T-helper 22 cell (primary cell): Measurements from ENCODE around the gene KRR1.

Source experiments
- DNase-seq: peaks from one replicate; pipeline ENCODE4 v3.0.0-alpha.2; 2020; ENCODE audit warnings: low read depth

Gene KRR1

DNA sequence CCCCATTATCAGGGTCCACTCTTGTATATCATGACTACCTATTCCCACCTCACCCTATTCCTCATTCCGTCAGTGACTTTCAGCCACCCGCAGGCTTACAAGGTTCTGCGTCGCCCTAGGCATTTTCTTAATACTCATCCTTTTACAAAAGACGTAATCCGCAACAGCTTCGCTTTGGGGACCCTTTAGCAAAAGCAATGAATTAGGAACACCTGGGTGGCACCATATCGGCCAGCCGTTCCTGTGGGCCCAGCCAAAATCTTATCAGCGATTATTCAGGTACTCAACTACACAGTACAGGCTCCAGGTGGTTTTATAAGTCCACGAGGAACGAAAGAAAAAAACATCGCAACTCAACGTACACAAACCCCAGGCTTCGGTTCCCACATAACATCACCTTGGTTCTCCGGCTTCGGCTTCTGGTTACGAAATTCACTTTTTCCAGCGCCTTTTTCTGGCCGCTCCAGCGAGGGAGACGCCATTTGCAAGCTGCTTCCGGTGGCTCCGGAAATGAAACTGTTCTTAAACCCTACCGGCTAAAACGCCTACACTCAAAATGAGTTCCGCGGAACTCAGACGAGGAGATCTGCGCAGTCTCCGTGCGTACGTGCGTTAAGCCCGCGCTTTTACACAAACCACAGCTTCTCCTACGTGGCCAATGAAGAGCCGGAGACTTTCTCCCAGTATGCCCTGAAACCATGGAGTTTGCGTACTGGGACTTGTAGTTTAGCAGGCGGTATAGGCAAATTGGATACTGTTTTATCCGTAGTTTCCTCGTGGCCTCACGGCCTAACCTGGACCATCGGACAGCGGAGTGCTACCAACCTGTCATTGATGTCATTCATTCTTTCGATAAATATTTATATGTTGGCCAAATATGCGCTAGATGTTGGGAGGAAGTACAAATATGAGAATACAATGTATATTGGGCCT is at the start of gene KRR1:
TSS of gene KRR1 (minus strand) at position 494 of the 933 bp plus-strand sequence. CDS start at position 482, 12 bp downstream.
- peak; percentile 80 for DNase-seq

DNA sequence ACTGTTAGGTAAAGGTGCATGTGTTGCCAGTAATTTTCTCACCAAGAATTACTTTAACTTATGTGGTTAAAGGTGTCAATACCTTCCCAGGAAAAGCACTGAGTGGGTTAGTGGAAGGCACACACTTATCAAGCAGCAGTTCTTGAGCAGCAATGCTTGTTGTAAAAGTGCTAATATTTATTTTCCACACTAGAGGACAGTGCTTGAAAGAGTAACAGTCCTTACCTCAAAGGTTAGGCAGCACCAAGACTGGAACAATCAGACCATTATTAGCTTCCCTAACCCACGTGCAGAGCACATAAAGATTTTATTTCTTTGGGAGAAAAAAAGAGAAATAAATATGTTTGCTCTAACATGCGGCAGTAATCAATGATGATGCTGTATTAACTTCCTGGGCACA is 48.8 kb upstream of the KRR1 start:
- DNase-seq = no peak

DNA sequence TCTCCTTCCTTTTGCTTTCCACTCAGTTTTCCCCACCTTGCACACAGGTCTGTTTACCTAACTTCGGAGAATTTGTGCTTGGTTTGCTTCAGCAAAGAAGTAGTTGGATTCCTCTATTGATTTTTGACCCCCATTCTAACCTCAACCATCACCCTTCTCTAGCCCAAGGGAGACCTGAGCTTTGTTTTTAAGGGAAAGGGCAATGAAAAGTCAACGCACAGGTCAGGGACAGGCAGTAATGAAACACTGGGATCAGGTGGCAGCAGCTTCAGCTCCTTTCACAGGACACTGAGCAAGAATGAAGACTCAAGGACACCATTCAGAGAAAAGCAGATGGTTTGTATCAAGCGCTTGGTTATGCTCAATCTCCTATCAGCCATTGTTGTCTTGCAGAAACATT is 46.9 kb upstream of the KRR1 start:
- no peak for DNase-seq

DNA sequence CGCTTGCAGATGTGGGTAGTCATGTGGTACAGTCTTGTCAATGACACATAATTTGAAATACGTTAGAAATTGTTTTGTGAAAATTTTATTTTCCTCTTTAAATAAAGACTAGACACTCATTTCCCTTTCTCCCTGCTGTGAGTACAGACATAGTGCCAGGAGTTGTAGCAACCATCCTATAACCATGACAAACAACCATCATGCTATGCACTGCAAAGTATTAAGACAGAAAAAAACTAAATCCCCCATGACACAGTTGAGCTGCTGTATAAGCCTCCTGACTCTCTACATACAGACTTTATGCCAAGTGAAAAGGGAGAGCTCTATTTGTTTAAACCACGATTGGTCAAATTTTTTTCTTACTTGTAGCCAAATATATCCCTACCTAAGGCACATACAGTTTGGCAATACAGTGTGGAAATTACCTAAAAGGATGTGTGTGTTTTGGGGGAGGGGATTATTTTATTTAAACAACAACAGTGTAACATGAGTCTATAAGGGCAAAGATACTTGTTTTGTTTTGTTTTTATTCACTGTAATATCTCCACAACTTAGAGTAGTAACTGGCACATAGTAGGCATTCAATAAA is 45.0 kb upstream of the KRR1 start:
- DNase-seq = no peak

- DNase-seq = no peak
Measured at GRCh38 chr12:75554556-75554880, 43.1 kb upstream of the KRR1 start.

DNA sequence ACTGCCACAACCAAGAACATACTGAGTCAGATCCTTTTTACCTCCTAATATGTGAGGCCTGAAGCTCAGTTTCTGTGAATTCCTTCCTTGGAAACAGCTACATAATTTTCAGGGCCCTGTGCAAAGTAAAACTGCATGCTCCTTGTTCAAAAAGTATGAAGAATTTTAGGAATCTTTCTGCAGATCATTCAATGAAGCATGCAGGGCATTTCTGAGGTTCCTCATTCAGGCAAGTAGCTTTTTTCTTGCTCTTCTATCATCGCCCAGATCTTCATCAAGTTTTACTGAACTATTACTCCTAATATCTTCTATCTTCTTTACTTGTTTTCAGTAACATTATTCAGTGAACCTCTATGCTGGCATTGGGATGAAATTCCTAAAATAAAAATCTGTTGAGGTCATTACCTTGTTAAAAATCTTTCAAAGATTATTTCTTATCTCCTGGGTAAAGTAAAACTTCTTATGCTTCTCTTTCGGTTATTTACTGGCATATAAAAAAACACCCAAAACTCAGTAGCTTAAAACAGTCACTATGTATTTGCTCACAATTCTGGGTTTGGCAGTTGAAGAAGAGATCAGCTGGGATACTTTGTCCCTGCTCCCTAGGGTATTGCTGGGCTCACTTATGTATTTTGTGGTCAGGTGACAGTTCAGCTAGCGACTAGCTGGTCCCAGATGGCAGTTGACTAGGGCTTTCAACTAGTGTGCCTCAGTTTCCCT is 42.6 kb upstream of the KRR1 start:
- DNase-seq = no peak

GRCh38 chr12:75553398-75553797 is 42.0 kb upstream of the KRR1 start:
- no peak for DNase-seq

DNA sequence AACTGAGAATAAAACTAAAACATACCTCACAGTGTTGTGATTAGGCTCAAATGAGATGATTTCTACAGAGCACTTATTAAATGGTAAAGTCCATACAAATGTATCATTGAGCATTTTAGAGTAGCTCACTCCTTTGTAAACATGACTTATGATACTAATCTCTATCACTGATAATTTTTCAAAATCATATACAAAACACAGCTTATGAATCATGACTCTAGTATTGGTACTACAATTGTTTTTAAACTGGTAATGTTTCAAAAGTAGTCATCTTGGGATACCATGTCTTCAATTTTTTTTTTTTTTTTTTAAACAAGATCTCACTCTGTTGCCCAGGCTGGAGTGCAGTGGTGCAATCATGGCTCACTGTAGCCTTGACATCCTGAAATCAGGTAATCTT is 40.1 kb upstream of the KRR1 start:
- DNase-seq = no peak

DNA sequence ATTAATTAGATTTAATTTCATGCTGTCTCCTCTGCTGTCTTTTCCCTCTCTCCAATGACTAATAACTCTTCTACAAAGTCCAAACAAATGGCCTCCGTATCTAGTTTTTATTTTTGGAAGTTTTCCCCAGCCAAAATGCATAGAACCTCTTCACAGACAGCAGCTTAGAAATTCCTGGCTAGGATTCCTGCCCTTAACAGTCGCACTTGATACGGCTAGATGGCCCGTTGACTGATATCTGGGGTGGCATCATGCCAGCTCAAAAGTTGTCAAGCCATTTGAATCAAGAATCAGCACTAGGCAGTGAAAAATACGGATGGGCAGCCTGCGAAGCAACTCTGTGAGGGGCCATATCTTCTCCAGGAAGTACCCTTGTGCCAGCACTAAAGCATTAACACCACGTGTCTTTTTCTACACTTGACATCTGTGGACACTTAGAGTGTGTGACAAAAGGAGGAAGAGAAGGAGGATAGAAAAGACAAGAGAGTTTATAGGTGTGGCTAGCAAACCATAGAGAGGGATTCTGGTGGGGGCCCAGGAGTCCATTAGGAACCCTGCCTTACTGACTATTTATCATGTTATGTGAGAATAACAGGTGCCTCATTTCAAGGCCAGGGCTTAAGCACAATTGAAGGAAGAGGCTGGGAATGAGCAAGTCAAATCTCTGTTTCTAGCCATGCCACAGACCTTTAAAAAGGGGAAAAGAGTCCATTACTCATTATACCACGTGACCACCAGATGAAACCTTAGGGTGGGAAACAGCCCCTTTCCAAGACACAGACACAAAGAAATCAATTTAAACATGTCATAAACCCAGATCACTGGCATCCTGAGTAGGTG is 39.2 kb upstream of the KRR1 start:
- no peak for DNase-seq

- no peak for DNase-seq
Measured at GRCh38 chr12:75549989-75550388, 38.6 kb upstream of the KRR1 start.

GRCh38 chr12:75548879-75549278 is 37.5 kb upstream of the KRR1 start:
- no peak for DNase-seq

- DNase-seq = no peak
Measured at GRCh38 chr12:75545636-75546035, 34.2 kb upstream of the KRR1 start.

- no peak for DNase-seq
Measured at GRCh38 chr12:75543529-75543928, 32.1 kb upstream of the KRR1 start.

- DNase-seq = no peak
Measured at GRCh38 chr12:75542942-75543341, 31.5 kb upstream of the KRR1 start.

DNA sequence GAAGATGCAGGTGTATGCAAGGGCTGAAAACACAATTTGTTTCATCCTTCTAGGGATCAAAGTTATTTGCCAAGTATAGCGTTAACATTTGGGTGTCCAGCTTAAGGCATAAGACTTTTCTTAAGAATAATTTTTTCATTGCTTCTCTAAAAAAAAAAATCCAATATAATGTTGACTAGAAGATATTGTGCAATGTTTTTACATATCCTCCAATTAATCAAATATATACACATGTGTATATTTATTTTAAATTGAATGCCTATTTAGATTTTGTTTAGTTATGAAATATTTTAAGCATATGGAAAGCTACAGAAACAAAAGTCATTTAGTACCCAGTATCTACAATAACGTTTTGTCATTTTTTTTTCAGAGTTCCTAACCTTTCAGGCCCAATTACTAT is 28.5 kb upstream of the KRR1 start:
- DNase-seq = no peak

DNA sequence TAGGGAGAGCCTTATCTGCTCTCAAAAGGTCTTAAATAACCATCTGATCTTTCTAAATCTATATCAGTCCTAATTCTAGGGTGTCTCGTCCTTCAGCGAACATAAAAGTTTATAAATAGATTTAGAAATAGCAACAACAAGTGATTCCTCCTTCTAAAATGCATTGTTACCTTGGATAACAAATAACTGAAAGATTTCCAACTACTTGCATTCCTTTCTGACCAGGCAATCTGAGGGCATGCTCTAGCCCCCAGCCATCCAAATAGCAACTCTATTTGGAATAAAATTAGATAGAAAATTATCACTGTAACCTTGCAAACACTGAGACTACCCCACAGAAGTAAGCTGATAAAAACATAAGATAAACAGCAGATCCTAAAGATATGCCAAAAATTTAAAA is 21.8 kb upstream of the KRR1 start:
- DNase-seq = no peak

GRCh38 chr12:75529826-75530225 is 18.4 kb upstream of the KRR1 start:
- no peak for DNase-seq

DNA sequence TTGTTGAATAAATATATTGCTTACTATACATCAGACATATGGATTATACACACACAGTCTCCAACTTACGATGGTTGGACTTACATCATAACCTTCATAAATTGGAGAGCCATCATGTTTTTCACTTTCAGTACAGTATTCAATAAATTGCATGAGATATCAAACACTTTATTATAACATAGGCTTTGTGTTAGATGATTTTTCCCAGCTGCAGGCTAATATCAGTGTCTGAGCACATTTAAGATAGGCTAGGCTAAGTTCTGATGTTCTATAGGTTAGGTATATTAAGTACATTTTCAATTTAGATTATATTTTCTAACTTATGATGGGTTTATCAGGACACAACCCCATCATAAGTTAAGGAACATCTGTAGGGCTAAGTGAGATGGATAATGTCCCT is 17.9 kb upstream of the KRR1 start:
- DNase-seq = no peak

- no peak for DNase-seq
Measured at GRCh38 chr12:75528692-75529091, 17.3 kb upstream of the KRR1 start.

DNA sequence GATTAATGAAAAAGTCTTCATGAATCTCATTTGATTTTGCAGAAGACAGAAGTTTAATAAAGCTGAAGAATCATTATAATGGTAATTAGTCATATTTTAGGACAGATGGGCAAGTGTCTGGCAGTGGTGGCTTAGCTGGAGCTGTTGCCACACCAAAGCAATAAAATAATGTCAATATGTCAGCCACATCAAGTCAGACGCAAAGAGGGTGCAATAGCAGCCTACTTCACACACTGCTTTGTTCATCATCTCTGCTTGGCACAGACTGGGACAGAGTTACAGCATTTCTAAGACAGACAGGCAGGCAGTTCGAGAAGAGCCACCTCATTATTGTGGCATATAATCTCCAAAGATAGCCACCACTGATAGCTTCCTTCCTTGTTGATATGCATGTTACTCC is 16.9 kb upstream of the KRR1 start:
- no peak for DNase-seq

DNA sequence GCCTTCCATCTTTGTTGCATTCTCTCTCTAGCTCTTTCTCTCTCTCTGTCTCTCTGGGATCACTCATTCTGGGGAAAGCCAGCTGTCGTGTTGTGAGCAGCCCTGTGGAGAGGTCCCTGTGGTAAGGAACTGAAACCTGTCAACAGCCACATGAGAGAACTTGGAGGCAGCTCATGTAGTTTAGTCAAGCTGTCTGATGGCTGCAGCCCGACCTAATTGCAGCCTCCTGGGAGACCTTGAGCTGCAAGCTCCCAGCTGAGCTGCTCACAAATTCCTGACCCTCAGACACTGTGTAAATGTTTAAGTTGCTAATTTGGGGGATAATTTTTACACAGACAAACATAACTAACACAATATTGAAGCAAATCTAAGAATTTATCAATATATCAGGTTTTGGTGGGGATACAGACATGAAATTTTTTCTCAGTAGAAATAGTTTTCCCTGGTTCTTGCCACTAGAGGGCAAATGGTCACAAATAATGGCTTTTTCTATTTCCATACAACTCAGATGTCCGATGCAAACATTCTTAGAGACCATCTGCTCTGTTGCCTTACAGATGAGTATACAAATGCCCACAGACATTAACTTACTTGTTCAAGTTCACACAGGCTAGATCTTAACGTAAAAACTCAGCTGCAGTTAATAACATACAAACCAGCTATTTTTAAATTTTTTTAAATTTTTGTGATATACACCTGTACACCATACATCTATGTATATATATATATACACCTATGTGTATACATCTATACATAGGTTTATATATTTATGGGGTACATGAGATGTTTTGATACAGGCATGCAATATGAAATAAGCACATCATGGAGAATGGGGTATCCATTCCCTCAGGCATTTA is 15.5 kb upstream of the KRR1 start:
- no peak for DNase-seq
